CD14-positive monocyte (primary cell): Measurements from ENCODE around the gene BDKRB2. TPM values are rescaled to one million over a fixed set of nuclear protein-coding genes. Genes with fewer than 3 reads are reported as not detected.

ENCODE experiments used
- DNase-seq, 3 donors: peaks; one replicate each; pipeline ENCODE4 v3.0.0-alpha.2; 2011 to 2022
- H2AFZ ChIP-seq: 2 replicates; pipeline ENCODE4 v1.6.0; 2012; ENCODE audit warnings: mild to moderate bottlenecking, low read depth, low read length, inconsistent platforms; ENCODE audit not compliant: insufficient read depth, poor library complexity, severe bottlenecking
- H3K27ac ChIP-seq, 2 donors: 1 replicate in 1 of 2; 2 replicates in 1 of 2; pipeline ENCODE4 v1.5.1; 2012 to 2013; ENCODE audit warnings: low read length in 2 of 2, control low read depth in 1 of 2, inconsistent platforms in 1 of 2, low read depth in 1 of 2, mild to moderate bottlenecking in 1 of 2
- H3K27me3 ChIP-seq, 2 donors: one replicate each; pipeline versions ENCODE4 v1.6.0 to v1.6.1; 2011 to 2013; ENCODE audit warnings: low read length in 2 of 2; ENCODE audit not compliant: control insufficient read depth in 2 of 2, insufficient read depth in 2 of 2
- H3K36me3 ChIP-seq, 2 donors: replicated peaks in 1 of 2; 1 replicate in 1 of 2; 2 replicates in 1 of 2; pipeline versions ENCODE4 v1.5.1 to v1.6.1; 2012 to 2013; ENCODE audit warnings: low read length in 2 of 2, control low read depth in 1 of 2, inconsistent platforms in 1 of 2, mild to moderate bottlenecking in 1 of 2; ENCODE audit not compliant: insufficient read depth in 2 of 2, control insufficient read depth in 1 of 2
- H3K4me1 ChIP-seq, 2 donors: 1 replicate in 1 of 2; 2 replicates in 1 of 2; pipeline versions ENCODE4 v1.5.1 to v1.6.1; 2012 to 2013; ENCODE audit warnings: low read length in 2 of 2, control low read depth in 1 of 2, inconsistent platforms in 1 of 2, mild to moderate bottlenecking in 1 of 2, moderate library complexity in 1 of 2; ENCODE audit not compliant: insufficient read depth in 2 of 2, control insufficient read depth in 1 of 2
- H3K4me2 ChIP-seq: replicated peaks from 2 replicates; pipeline ENCODE3; 2012; ENCODE audit warnings: low read length, moderate library complexity, mild to moderate bottlenecking; ENCODE audit not compliant: poor library complexity, severe bottlenecking; ENCODE audit errors: extremely low read depth
- H3K4me3 ChIP-seq, 3 experiments: fragments of 200-600 bp in 1 of 3; sonication (generic) in 1 of 3; replicated peaks in 1 of 3; 1 replicate in 2 of 3; 2 replicates in 1 of 3; pipeline ENCODE4 v1.5.1; 2011 to 2013; ENCODE audit warnings: low read length in 3 of 3, mild to moderate bottlenecking in 3 of 3, control low read depth in 2 of 3, low read depth in 2 of 3, inconsistent platforms in 1 of 3, moderate library complexity in 1 of 3
- H3K79me2 ChIP-seq: 2 replicates; pipeline ENCODE4 v1.6.0; 2012; ENCODE audit warnings: mild to moderate bottlenecking, control low read depth, inconsistent platforms, low read length, moderate library complexity; ENCODE audit not compliant: insufficient read depth
- H3K9ac ChIP-seq: 2 replicates; pipeline ENCODE4 v1.6.0; 2017; ENCODE audit warnings: low read length, mild to moderate bottlenecking; ENCODE audit not compliant: insufficient read depth, poor library complexity, severe bottlenecking
- H3K9me3 ChIP-seq, 2 donors: replicated peaks in 1 of 2; 1 replicate in 1 of 2; 2 replicates in 1 of 2; pipeline versions ENCODE4 v1.5.1 to v1.6.1; 2012 to 2013; ENCODE audit warnings: low read length in 2 of 2, control low read depth in 1 of 2; ENCODE audit not compliant: control insufficient read depth in 1 of 2, insufficient read depth in 1 of 2
- H4K20me1 ChIP-seq: 2 replicates; pipeline ENCODE4 v1.6.0; 2012; ENCODE audit warnings: mild to moderate bottlenecking, low read length, control low read depth, moderate library complexity; ENCODE audit not compliant: insufficient read depth
- H3K27ac Mint-ChIP-seq, 7 donors: one replicate each; pipeline ENCODE4 v1.8.0; 2020; ENCODE audit warnings: mild to moderate bottlenecking in 7 of 7, mixed read lengths in 7 of 7, moderate library complexity in 6 of 7, inconsistent platforms in 2 of 7
- H3K27me3 Mint-ChIP-seq, 3 donors: one replicate each; pipeline ENCODE4 v1.8.0; 2021 to 2022; ENCODE audit warnings: low read depth in 3 of 3, mild to moderate bottlenecking in 3 of 3, mixed read lengths in 3 of 3, moderate library complexity in 3 of 3, inconsistent platforms in 1 of 3
- H3K36me3 Mint-ChIP-seq, 2 donors: one replicate each; pipeline ENCODE4 v1.8.0; 2020; ENCODE audit warnings: mixed read lengths in 2 of 2, inconsistent platforms in 1 of 2, mild to moderate bottlenecking in 1 of 2
- H3K4me1 Mint-ChIP-seq: one replicate; pipeline ENCODE4 v1.8.0; 2020; ENCODE audit warnings: mild to moderate bottlenecking, mixed read lengths
- H3K4me3 Mint-ChIP-seq, 2 donors: one replicate each; pipeline ENCODE4 v1.8.0; 2020; ENCODE audit warnings: mild to moderate bottlenecking in 2 of 2, mixed read lengths in 2 of 2, moderate library complexity in 1 of 2
- H3K9me3 Mint-ChIP-seq, 7 donors: one replicate each; pipeline ENCODE4 v1.8.0; 2020 to 2022; ENCODE audit warnings: mixed read lengths in 7 of 7, mild to moderate bottlenecking in 6 of 7, moderate library complexity in 6 of 7, inconsistent platforms in 2 of 7
- WGBS: methylation state at CpG from one replicate; pipeline ENCODE4 v1.1.5; 2013; ENCODE audit warnings: missing lambda C conversion rate; ENCODE audit not compliant: insufficient coverage; 5-methylcytosine and 5-hydroxymethylcytosine counted together
- intact Hi-C, 2 donors: fragments of 100-400 bp; cut with micrococcal nuclease; formaldehyde crosslinking; loops; one replicate each; pipeline versions ENCODE4 v1.15.0 to v1.15.1; 2023
- polyA plus RNA-seq, 3 donors: library from polyadenylated mRNA; depleted of rRNA in 1 of 3; unstranded in 2 of 3; stranded (reverse) in 1 of 3; fragments of 300-500 nt in 2 of 3; fragments of >200 nt in 1 of 3; fragmentation: Illumina TruSeq in 2 of 3; gene quantifications; 1 replicate in 2 of 3; 2 replicates in 1 of 3; pipeline ENCODE4 v1.2.3, GENCODE V29; 2012 to 2021
- TF ChIP-seq, protein P1 (sequence below): fragments of 200-600 bp; IDR thresholded peaks from one replicate; pipeline ENCODE4 v1.8.0; 2022; ENCODE audit warnings: antibody characterized with exemption, mild to moderate bottlenecking

BDKRB2 gene
- polyA plus RNA-seq, 3 donors, result not detected

DNA sequence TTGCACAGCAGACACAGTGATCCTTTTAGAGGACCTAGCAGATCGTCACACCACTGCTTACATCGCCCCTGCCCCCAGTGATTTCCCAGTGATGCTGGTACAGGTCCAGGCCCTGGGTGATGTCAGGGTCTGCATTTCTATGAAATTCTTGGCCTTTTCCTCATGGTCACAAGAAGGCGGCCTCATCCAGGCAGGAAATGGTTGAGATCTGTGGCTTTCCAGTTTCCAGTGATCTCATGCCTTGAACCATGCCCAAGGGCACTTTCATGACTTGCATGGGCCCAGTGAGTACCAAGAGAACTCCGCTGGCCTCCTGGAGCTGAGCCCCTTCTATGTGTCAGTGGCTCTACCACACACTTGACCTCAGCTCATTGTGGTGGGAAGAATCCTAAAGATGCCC is 41.9 kb upstream of the BDKRB2 start:
- WGBS, result 94% methylated on average over 2 of the region's 4 CpGs
- no peak overlapping the region for H3K4me2 ChIP-seq

DNA sequence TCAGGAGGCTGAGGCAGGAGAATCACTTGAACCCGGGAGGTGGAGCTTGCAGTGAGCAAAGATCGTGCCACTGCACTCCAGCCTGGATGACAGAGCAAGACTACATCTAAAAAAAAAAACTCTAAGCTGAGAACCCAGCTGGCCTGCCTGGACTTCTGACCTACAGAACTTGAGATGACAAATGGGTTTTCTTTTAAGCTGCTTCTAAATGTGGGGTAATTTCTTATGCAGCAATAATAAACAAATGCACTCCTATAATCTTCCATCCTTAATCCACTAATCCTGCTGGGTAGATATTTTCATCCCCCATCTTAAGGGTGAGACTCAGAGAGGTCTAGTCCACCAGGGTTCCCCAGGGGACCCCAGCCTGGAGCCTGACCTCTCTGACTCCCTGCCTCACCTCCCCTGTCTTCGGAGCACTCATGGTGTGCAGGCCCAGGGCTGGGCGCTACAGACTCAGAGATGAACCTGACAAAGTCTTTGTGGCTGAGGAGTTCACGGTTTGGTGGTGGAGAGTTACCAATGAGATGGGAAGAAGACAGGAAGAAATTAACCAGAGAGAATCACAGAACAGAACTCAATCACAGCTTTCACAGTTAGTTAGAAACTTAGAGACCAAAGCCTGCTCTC is 39.7 kb upstream of the BDKRB2 start:
- no peaks in the 10 kb centered on the region for H3K79me2 ChIP-seq
- Mint-ChIP-seq H3K36me3 (no peaks in the 10 kb centered on the region), H3K9me3 (peaks cover 0 to 5% (median 0%) of the 10 kb centered on the region in 7 donors), H3K4me3 (no peak overlapping the region), H3K27me3 (peaks cover 3 to 9% (median 5%) of the 10 kb centered on the region in 3 donors), H3K27ac (no peak overlapping the region), H3K4me1 (peaks cover 3% of the 10 kb centered on the region)
- no peak overlapping the region for H3K4me3 ChIP-seq
- no peak overlapping the region for H3K4me2 ChIP-seq
- no peak overlapping the region for H3K9ac ChIP-seq
- H3K4me1 ChIP-seq, result no peaks in the 10 kb centered on the region
- no peaks in the 10 kb centered on the region for H3K36me3 ChIP-seq
- no peak for DNase-seq
- H3K9me3 ChIP-seq, result no peaks in the 10 kb centered on the region
- H2AFZ ChIP-seq, result no peak overlapping the region
- no peaks in the 10 kb centered on the region for H3K27me3 ChIP-seq
- intact Hi-C loops, result no loop called here
- 94% methylated on average over 2 of the region's 5 CpGs for WGBS
- H3K27ac ChIP-seq, result no peak overlapping the region
- no peaks in the 10 kb centered on the region for H4K20me1 ChIP-seq
- TF ChIP-seq, protein P1, sequence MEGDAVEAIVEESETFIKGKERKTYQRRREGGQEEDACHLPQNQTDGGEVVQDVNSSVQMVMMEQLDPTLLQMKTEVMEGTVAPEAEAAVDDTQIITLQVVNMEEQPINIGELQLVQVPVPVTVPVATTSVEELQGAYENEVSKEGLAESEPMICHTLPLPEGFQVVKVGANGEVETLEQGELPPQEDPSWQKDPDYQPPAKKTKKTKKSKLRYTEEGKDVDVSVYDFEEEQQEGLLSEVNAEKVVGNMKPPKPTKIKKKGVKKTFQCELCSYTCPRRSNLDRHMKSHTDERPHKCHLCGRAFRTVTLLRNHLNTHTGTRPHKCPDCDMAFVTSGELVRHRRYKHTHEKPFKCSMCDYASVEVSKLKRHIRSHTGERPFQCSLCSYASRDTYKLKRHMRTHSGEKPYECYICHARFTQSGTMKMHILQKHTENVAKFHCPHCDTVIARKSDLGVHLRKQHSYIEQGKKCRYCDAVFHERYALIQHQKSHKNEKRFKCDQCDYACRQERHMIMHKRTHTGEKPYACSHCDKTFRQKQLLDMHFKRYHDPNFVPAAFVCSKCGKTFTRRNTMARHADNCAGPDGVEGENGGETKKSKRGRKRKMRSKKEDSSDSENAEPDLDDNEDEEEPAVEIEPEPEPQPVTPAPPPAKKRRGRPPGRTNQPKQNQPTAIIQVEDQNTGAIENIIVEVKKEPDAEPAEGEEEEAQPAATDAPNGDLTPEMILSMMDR, result no peak

More for the DNA sequence above, 41.9 kb upstream of the BDKRB2 start:
- DNase-seq, result no peak
- intact Hi-C loops, result no loop called here
- Mint-ChIP-seq H3K4me3 (no peak overlapping the region), H3K27ac (peak overlapping the region in 1 of 7 donors; percentile 16), H3K36me3 (no peaks in the 10 kb centered on the region), H3K27me3 (peaks cover 1 to 5% (median 3%) of the 10 kb centered on the region in 3 donors), H3K9me3 (peaks cover 0 to 3% (median 0%) of the 10 kb centered on the region in 7 donors), H3K4me1 (peaks cover 3% of the 10 kb centered on the region)
- H2AFZ ChIP-seq, result no peak overlapping the region
- H3K36me3 ChIP-seq, result no peaks in the 10 kb centered on the region
- H3K9me3 ChIP-seq, result no peaks in the 10 kb centered on the region
- H3K9ac ChIP-seq, result no peak overlapping the region
- TF ChIP-seq, protein P1, result no peak
- no peaks in the 10 kb centered on the region for H3K79me2 ChIP-seq
- no peaks in the 10 kb centered on the region for H3K4me1 ChIP-seq
- H3K4me3 ChIP-seq, result no peak overlapping the region
- no peaks in the 10 kb centered on the region for H4K20me1 ChIP-seq
- no peak overlapping the region for H3K27ac ChIP-seq
- H3K27me3 ChIP-seq, result no peaks in the 10 kb centered on the region
